Activated naive CD8-positive, alpha-beta T cell treated with anti-CD3 and anti-CD28 coated beads, Interleukin-2, amount 50 U/mL, for 24 hours (primary cell): Measurements from ENCODE around the gene SH2D2A.

Source experiments
- ATAC-seq: fragments of 150-1000 bp; cut with Tn5 transposase; one replicate; pipeline ENCODE4 v1.10.0; 2021
- DNase-seq: peaks from one replicate; pipeline ENCODE4 v3.0.0; 2021
- H3K27ac Mint-ChIP-seq: one replicate; pipeline ENCODE4 v1.8.0; 2021; ENCODE audit warnings: mild to moderate bottlenecking, mixed read lengths
- H3K27me3 Mint-ChIP-seq: one replicate; pipeline ENCODE4 v1.8.0; 2021; ENCODE audit warnings: mixed read lengths
- H3K36me3 Mint-ChIP-seq: one replicate; pipeline ENCODE4 v1.8.0; 2021; ENCODE audit warnings: low read depth, mixed read lengths
- H3K4me1 Mint-ChIP-seq: one replicate; pipeline ENCODE4 v1.8.0; 2021; ENCODE audit warnings: mixed read lengths
- H3K4me3 Mint-ChIP-seq: one replicate; pipeline ENCODE4 v1.8.0; 2021; ENCODE audit warnings: mild to moderate bottlenecking, moderate library complexity, mixed read lengths
- H3K9me3 Mint-ChIP-seq: one replicate; pipeline ENCODE4 v1.8.0; 2021; ENCODE audit warnings: mixed read lengths

SH2D2A gene

GRCh38 chr1:156823210-156823790 lies 6.7 kb upstream of the SH2D2A start:
- Mint-ChIP-seq H3K27ac (peak overlapping the region; percentile 82), H3K36me3 (peaks cover 5% of the 10 kb centered on the region), H3K4me3 (no peak overlapping the region), H3K9me3 (peaks cover 11% of the 10 kb centered on the region), H3K4me1 (peaks cover 43% of the 10 kb centered on the region), H3K27me3 (no peaks in the 10 kb centered on the region)
- ATAC-seq (no peak), DNase-seq (no peak)

- ATAC-seq = no peak
- DNase-seq = no peak
- Mint-ChIP-seq H3K36me3 (peaks cover 8% of the 10 kb centered on the region), H3K9me3 (peaks cover 15% of the 10 kb centered on the region), H3K4me1 (peaks cover 47% of the 10 kb centered on the region), H3K27me3 (no peaks in the 10 kb centered on the region), H3K4me3 (peak overlapping the region; percentile 27), H3K27ac (peak overlapping the region; percentile 82)
Measured at GRCh38 chr1:156822680-156823079, 6.0 kb upstream of the SH2D2A start.

- Mint-ChIP-seq H3K27ac (peak overlapping the region; percentile 82), H3K4me1 (peaks cover 56% of the 10 kb centered on the region), H3K27me3 (no peaks in the 10 kb centered on the region), H3K36me3 (peaks cover 8% of the 10 kb centered on the region), H3K9me3 (peaks cover 15% of the 10 kb centered on the region), H3K4me3 (peak overlapping the region; percentile 45)
- DNase-seq (peak; percentile 65), ATAC-seq (peak; percentile 94)
Measured at GRCh38 chr1:156821801-156822200, 5.2 kb upstream of the SH2D2A start.

- H3K27me3 Mint-ChIP-seq = no peaks in the 10 kb centered on the region
- ATAC-seq (no peak), DNase-seq (no peak)
- H3K9me3 Mint-ChIP-seq = peaks cover 9% of the 10 kb centered on the region
- peak overlapping the region; percentile 91 for H3K4me3 Mint-ChIP-seq
- H3K4me1 Mint-ChIP-seq = peaks cover 72% of the 10 kb centered on the region
- H3K27ac Mint-ChIP-seq = peak overlapping the region; percentile 96
- peaks cover 65% of the 10 kb centered on the region for H3K36me3 Mint-ChIP-seq
Measured at GRCh38 chr1:156815961-156816422, 656 bp downstream of the SH2D2A start.

DNA sequence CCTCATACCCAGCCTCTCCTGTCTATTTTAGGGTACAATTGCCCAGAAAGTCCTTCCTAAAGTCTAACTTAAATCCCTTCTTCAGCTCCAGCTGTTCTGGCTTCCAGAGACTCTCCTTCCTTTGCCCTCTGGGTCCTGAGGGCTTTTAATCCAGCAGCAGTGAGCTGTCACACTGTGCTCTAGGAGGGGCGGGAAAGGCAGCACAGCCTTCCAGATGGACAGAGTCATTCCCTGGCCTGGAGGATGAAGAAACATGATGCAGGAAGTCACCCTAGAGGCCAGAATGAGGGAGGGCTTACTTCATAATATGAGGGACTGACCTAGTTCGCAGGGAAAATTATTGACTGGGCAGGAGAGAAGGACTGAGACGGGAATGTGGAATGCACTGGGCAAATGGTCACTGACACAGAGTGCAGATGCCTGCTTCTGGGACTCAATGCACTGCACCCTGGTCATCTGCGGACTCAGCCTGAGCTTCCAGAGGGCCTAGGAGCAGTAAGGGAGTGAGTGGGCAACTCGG lies 1.3 kb downstream of the SH2D2A start:
- Mint-ChIP-seq H3K4me1 (peaks cover 71% of the 10 kb centered on the region), H3K27me3 (no peaks in the 10 kb centered on the region), H3K27ac (peak overlapping the region; percentile 96), H3K4me3 (peak overlapping the region; percentile 91), H3K36me3 (peaks cover 66% of the 10 kb centered on the region), H3K9me3 (peaks cover 3% of the 10 kb centered on the region)
- DNase-seq = no peak
- ATAC-seq = no peak

- Mint-ChIP-seq H3K27me3 (no peaks in the 10 kb centered on the region), H3K9me3 (peaks cover 3% of the 10 kb centered on the region), H3K4me1 (peaks cover 74% of the 10 kb centered on the region), H3K27ac (peak overlapping the region; percentile 96), H3K4me3 (peak overlapping the region; percentile 91), H3K36me3 (peaks cover 70% of the 10 kb centered on the region)
- ATAC-seq (no peak), DNase-seq (peak; percentile 59)
Measured at GRCh38 chr1:156814571-156815260, 1.9 kb downstream of the SH2D2A start.

DNA sequence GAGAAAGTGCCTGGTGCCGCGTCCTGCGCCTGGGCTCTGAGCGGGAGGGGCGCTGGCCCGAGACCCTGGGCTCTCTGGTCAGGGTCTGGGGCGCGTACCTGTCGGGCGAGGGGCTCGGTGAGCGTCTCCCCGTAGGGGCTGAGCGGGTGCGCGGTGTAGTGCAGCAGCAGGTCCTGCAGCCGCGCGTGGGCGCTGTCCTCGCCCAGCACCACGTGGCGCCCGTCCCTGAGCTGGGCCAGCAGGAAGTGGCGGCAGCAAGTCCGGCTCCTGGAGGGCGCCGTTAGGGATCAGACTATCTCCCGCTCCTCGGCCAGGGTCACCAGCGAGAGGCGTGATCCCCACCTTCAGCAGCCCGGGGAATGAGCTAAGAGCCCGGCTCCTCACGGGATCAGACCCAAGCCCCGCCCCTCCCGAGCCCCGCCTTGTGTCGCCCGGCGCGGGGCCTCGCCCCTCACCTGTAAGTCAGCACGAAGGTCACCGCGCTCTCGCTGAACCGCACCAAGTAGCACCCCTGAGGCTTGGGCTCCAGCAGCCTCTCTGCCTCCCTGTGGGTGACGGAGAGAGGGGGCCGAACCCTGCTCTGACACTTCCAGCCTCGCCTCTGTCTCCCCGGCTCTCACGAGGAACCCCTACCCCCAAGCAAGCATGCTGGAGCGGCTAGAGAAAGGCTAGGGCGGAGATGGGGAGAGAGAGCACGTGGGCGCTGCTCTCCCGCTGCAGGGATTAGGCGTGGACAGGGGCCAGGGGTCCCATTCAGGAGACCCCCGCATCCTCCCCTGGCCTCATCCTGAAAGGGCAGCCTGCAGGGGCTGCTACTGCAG lies 2.7 kb downstream of the SH2D2A start:
- peaks cover 3% of the 10 kb centered on the region for H3K9me3 Mint-ChIP-seq
- ATAC-seq (peak; percentile 26), DNase-seq (peak; percentile 83)
- no peaks in the 10 kb centered on the region for H3K27me3 Mint-ChIP-seq
- peak overlapping the region; percentile 96 for H3K27ac Mint-ChIP-seq
- peaks cover 77% of the 10 kb centered on the region for H3K4me1 Mint-ChIP-seq
- H3K36me3 Mint-ChIP-seq = peaks cover 73% of the 10 kb centered on the region
- H3K4me3 Mint-ChIP-seq = peak overlapping the region; percentile 91

- Mint-ChIP-seq H3K4me3 (peak overlapping the region; percentile 91), H3K4me1 (peaks cover 78% of the 10 kb centered on the region)
- no peak for DNase-seq
Measured at GRCh38 chr1:156813298-156813697, 3.4 kb downstream of the SH2D2A start.

GRCh38 chr1:156812293-156812990 lies 4.2 kb downstream of the SH2D2A start:
- Mint-ChIP-seq H3K4me1 (peaks cover 78% of the 10 kb centered on the region), H3K27me3 (no peaks in the 10 kb centered on the region), H3K9me3 (no peaks in the 10 kb centered on the region), H3K4me3 (peak overlapping the region; percentile 91), H3K36me3 (peaks cover 85% of the 10 kb centered on the region), H3K27ac (peak overlapping the region; percentile 96)
- DNase-seq (no peak), ATAC-seq (no peak)

More at GRCh38 chr1:156813298-156813697, 3.4 kb downstream of the SH2D2A start:
- peaks cover 79% of the 10 kb centered on the region for H3K36me3 Mint-ChIP-seq
- no peak for ATAC-seq
- no peaks in the 10 kb centered on the region for H3K27me3 Mint-ChIP-seq
- peaks cover 3% of the 10 kb centered on the region for H3K9me3 Mint-ChIP-seq
- peak overlapping the region; percentile 96 for H3K27ac Mint-ChIP-seq

GRCh38 chr1:156811168-156811567 lies 5.5 kb downstream of the SH2D2A start:
- H3K27me3 Mint-ChIP-seq = no peaks in the 10 kb centered on the region
- peaks cover 75% of the 10 kb centered on the region for H3K4me1 Mint-ChIP-seq
- H3K9me3 Mint-ChIP-seq = no peaks in the 10 kb centered on the region
- no peak for DNase-seq
- peak overlapping the region; percentile 96 for H3K27ac Mint-ChIP-seq
- peak overlapping the region; percentile 91 for H3K4me3 Mint-ChIP-seq
- no peak for ATAC-seq
- H3K36me3 Mint-ChIP-seq = peaks cover 92% of the 10 kb centered on the region

DNA sequence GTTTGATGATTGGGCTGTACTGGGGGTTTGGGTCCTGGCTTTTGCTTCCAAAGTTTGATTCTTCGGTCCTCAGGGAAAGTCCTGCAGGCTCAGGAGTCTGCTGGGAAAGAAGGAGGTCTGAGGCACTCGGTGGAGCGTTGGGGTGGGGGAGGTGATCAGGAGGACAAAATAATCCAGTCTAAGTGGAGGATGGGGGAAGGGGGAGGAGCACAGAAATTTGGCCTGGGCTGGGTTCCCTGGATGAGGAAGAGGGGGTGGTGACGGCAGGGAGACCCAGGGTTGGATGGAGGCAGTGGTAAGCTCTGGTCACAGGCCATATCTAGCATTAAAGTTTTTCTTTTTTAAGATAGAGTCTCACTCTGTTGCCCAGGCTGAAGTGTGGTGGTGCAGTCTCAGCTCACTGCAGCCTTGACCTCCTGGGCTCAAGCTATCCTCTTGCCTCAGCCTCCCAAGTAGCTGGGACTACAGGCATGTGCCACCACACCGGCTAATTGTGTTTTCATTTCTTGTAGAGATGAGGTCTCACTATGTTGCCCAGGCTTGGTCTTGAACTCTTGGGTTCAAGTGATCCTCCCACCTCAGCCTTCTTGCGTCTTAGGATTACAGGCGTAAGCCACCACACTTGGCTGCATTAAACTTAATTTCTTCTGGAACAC lies 6.8 kb downstream of the SH2D2A start:
- DNase-seq = no peak
- Mint-ChIP-seq H3K36me3 (peaks cover 84% of the 10 kb centered on the region), H3K27ac (peak overlapping the region; percentile 44), H3K9me3 (no peaks in the 10 kb centered on the region), H3K27me3 (no peaks in the 10 kb centered on the region), H3K4me3 (no peak overlapping the region), H3K4me1 (peaks cover 72% of the 10 kb centered on the region)
- ATAC-seq = no peak

- H3K27me3 Mint-ChIP-seq = no peaks in the 10 kb centered on the region
- H3K36me3 Mint-ChIP-seq = peaks cover 78% of the 10 kb centered on the region
- DNase-seq = no peak
- H3K9me3 Mint-ChIP-seq = no peaks in the 10 kb centered on the region
- peaks cover 70% of the 10 kb centered on the region for H3K4me1 Mint-ChIP-seq
- peak overlapping the region; percentile 87 for H3K27ac Mint-ChIP-seq
- no peak overlapping the region for H3K4me3 Mint-ChIP-seq
- no peak for ATAC-seq
Measured at GRCh38 chr1:156809281-156809680, 7.4 kb downstream of the SH2D2A start.

DNA sequence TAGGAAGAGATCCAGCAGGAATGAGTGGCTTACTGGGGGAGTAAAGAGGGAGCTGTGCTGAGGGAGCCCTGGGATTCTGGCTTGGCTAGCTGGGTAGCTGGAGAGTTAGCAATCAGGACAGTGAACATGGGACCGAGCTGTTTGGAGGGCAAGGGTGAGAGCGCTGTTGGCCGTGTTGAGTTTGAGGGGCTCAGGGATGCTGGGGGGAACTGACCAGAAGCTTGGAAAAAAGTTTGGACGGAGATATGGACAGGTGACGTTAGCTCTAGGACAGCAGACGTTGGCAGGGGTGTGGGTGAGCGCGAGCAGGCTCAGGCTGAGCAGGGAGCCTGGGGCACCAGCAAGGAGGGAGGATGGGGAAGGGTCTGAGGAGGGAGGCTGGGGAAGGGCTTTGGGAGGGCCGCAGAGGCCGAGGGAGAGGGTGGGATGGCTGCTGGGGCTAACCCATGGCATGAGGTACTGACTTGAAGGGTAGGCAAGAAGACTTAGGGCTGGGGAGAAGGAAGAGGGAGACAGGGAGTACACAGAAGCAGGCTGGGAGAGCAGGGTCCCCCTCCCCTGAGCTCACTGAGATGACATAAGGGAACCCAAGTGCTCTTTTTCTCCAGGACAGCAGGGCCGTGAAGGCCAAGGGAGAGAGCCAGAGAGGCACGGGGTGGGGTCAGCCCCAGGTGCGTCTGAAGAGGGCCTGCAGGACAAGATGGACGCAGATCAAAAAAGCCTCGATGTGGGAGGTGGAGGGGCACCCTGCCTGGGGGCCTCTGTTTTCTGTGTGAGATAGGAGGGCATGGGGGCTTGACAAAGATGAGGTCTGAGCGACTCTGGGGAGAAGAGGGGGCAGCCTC lies 8.2 kb downstream of the SH2D2A start:
- Mint-ChIP-seq H3K27ac (peak overlapping the region; percentile 87), H3K4me1 (peaks cover 71% of the 10 kb centered on the region), H3K9me3 (no peaks in the 10 kb centered on the region), H3K4me3 (no peak overlapping the region), H3K27me3 (no peaks in the 10 kb centered on the region), H3K36me3 (peaks cover 73% of the 10 kb centered on the region)
- ATAC-seq (no peak), DNase-seq (no peak)
